CD14-positive monocyte (primary cell): ENCODE data around the gene GRID2IP. TPM values are rescaled to one million over a fixed set of nuclear protein-coding genes. Genes with fewer than 3 reads are reported as not detected.
A peak's percentile ranks its signal among the peaks of the same experiment; 100 is the strongest.

Experiments used
- DNase-seq, 3 donors: peaks; one replicate each; pipeline ENCODE4 v3.0.0-alpha.2; 2011 to 2022
- H2AFZ ChIP-seq: 2 replicates; pipeline ENCODE4 v1.6.0; 2012; ENCODE audit warnings: mild to moderate bottlenecking, low read depth, low read length, inconsistent platforms; ENCODE audit not compliant: insufficient read depth, poor library complexity, severe bottlenecking
- H3K27ac ChIP-seq, 2 donors: 1 replicate in 1 of 2; 2 replicates in 1 of 2; pipeline ENCODE4 v1.5.1; 2012 to 2013; ENCODE audit warnings: low read length in 2 of 2, control low read depth in 1 of 2, inconsistent platforms in 1 of 2, low read depth in 1 of 2, mild to moderate bottlenecking in 1 of 2
- H3K27me3 ChIP-seq, 2 donors: one replicate each; pipeline versions ENCODE4 v1.6.0 to v1.6.1; 2011 to 2013; ENCODE audit warnings: low read length in 2 of 2; ENCODE audit not compliant: control insufficient read depth in 2 of 2, insufficient read depth in 2 of 2
- H3K36me3 ChIP-seq, 2 donors: replicated peaks in 1 of 2; 1 replicate in 1 of 2; 2 replicates in 1 of 2; pipeline versions ENCODE4 v1.5.1 to v1.6.1; 2012 to 2013; ENCODE audit warnings: low read length in 2 of 2, control low read depth in 1 of 2, inconsistent platforms in 1 of 2, mild to moderate bottlenecking in 1 of 2; ENCODE audit not compliant: insufficient read depth in 2 of 2, control insufficient read depth in 1 of 2
- H3K4me1 ChIP-seq, 2 donors: 1 replicate in 1 of 2; 2 replicates in 1 of 2; pipeline versions ENCODE4 v1.5.1 to v1.6.1; 2012 to 2013; ENCODE audit warnings: low read length in 2 of 2, control low read depth in 1 of 2, inconsistent platforms in 1 of 2, mild to moderate bottlenecking in 1 of 2, moderate library complexity in 1 of 2; ENCODE audit not compliant: insufficient read depth in 2 of 2, control insufficient read depth in 1 of 2
- H3K4me2 ChIP-seq: replicated peaks from 2 replicates; pipeline ENCODE3; 2012; ENCODE audit warnings: low read length, moderate library complexity, mild to moderate bottlenecking; ENCODE audit not compliant: poor library complexity, severe bottlenecking; ENCODE audit errors: extremely low read depth
- H3K4me3 ChIP-seq, 3 experiments: fragments of 200-600 bp in 1 of 3; sonication (generic) in 1 of 3; replicated peaks in 1 of 3; 1 replicate in 2 of 3; 2 replicates in 1 of 3; pipeline ENCODE4 v1.5.1; 2011 to 2013; ENCODE audit warnings: low read length in 3 of 3, mild to moderate bottlenecking in 3 of 3, control low read depth in 2 of 3, low read depth in 2 of 3, inconsistent platforms in 1 of 3, moderate library complexity in 1 of 3
- H3K79me2 ChIP-seq: 2 replicates; pipeline ENCODE4 v1.6.0; 2012; ENCODE audit warnings: mild to moderate bottlenecking, control low read depth, inconsistent platforms, low read length, moderate library complexity; ENCODE audit not compliant: insufficient read depth
- H3K9ac ChIP-seq: 2 replicates; pipeline ENCODE4 v1.6.0; 2017; ENCODE audit warnings: low read length, mild to moderate bottlenecking; ENCODE audit not compliant: insufficient read depth, poor library complexity, severe bottlenecking
- H3K9me3 ChIP-seq, 2 donors: replicated peaks in 1 of 2; 1 replicate in 1 of 2; 2 replicates in 1 of 2; pipeline versions ENCODE4 v1.5.1 to v1.6.1; 2012 to 2013; ENCODE audit warnings: low read length in 2 of 2, control low read depth in 1 of 2; ENCODE audit not compliant: control insufficient read depth in 1 of 2, insufficient read depth in 1 of 2
- H4K20me1 ChIP-seq: 2 replicates; pipeline ENCODE4 v1.6.0; 2012; ENCODE audit warnings: mild to moderate bottlenecking, low read length, control low read depth, moderate library complexity; ENCODE audit not compliant: insufficient read depth
- H3K27ac Mint-ChIP-seq, 7 donors: one replicate each; pipeline ENCODE4 v1.8.0; 2020; ENCODE audit warnings: mild to moderate bottlenecking in 7 of 7, mixed read lengths in 7 of 7, moderate library complexity in 6 of 7, inconsistent platforms in 2 of 7
- H3K27me3 Mint-ChIP-seq, 3 donors: one replicate each; pipeline ENCODE4 v1.8.0; 2021 to 2022; ENCODE audit warnings: low read depth in 3 of 3, mild to moderate bottlenecking in 3 of 3, mixed read lengths in 3 of 3, moderate library complexity in 3 of 3, inconsistent platforms in 1 of 3
- H3K36me3 Mint-ChIP-seq, 2 donors: one replicate each; pipeline ENCODE4 v1.8.0; 2020; ENCODE audit warnings: mixed read lengths in 2 of 2, inconsistent platforms in 1 of 2, mild to moderate bottlenecking in 1 of 2
- H3K4me1 Mint-ChIP-seq: one replicate; pipeline ENCODE4 v1.8.0; 2020; ENCODE audit warnings: mild to moderate bottlenecking, mixed read lengths
- H3K4me3 Mint-ChIP-seq, 2 donors: one replicate each; pipeline ENCODE4 v1.8.0; 2020; ENCODE audit warnings: mild to moderate bottlenecking in 2 of 2, mixed read lengths in 2 of 2, moderate library complexity in 1 of 2
- H3K9me3 Mint-ChIP-seq, 7 donors: one replicate each; pipeline ENCODE4 v1.8.0; 2020 to 2022; ENCODE audit warnings: mixed read lengths in 7 of 7, mild to moderate bottlenecking in 6 of 7, moderate library complexity in 6 of 7, inconsistent platforms in 2 of 7
- WGBS: methylation state at CpG from one replicate; pipeline ENCODE4 v1.1.5; 2013; ENCODE audit warnings: missing lambda C conversion rate; ENCODE audit not compliant: insufficient coverage; 5-methylcytosine and 5-hydroxymethylcytosine counted together
- intact Hi-C, 2 donors: fragments of 100-400 bp; cut with micrococcal nuclease; formaldehyde crosslinking; loops; one replicate each; pipeline versions ENCODE4 v1.15.0 to v1.15.1; 2023
- polyA plus RNA-seq, 3 donors: library from polyadenylated mRNA; depleted of rRNA in 1 of 3; unstranded in 2 of 3; stranded (reverse) in 1 of 3; fragments of 300-500 nt in 2 of 3; fragments of >200 nt in 1 of 3; fragmentation: Illumina TruSeq in 2 of 3; gene quantifications; 1 replicate in 2 of 3; 2 replicates in 1 of 3; pipeline ENCODE4 v1.2.3, GENCODE V29; 2012 to 2021
- TF ChIP-seq, protein P1 (sequence below): fragments of 200-600 bp; IDR thresholded peaks from one replicate; pipeline ENCODE4 v1.8.0; 2022; ENCODE audit warnings: antibody characterized with exemption, mild to moderate bottlenecking

Gene GRID2IP
- polyA plus RNA-seq, 3 donors = not detected

DNA sequence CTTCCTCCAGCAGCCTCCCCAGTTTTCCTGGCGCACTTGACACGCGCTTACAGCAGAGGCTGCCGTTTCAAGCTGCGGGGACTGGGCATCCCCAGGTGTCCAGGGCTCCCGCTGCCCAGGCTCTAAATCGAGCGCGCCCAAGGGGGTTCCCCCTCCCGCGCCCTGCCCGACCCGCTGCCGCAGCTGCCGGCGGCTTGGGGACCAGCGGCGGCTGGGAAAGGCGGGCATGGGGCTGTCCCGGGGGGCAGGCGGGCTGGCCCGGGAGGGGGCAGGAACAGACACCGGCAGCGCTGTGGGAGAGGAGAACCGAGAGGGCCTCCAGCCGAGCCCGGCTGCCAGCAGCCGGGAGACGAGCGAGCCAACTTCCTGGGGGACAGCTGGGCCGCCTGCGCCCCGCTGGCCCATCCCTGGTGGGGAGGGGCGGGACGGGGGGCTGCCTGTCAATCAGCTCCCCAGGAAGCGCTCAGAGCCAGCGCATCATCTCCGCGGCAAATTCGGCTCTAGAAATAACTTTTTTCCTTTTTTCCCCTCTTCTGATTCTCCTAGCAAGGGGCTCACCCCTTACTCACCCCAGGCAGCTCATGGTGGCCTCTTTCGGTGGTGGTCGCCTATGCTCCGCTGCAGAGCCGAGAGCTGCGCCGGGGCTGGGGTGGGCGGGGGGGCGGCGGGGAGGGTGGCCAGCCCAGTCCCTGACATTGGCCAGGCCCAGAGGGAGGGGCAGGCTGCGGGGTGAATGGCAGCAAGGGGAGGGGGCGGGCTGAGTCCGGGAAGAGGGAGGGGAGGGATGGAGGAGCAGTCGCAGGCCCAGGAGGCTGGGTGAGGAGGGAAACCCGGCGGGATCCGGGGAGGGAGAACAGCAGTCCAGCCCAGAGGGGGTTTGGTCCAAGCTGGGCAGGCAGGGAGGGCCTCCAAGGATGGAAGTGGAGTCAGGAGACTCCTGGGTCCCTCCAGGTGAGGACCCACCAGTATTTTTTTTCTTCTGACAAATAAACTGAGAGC lies 14.7 kb downstream of the GRID2IP start:
- intact Hi-C loops = no loop called here
- Histone ChIP-seq H3K4me2 (peak overlapping the region; percentile 48), H3K27me3 (peaks cover 5 to 26% of the 10 kb centered on the region in 2 donors)

DNA sequence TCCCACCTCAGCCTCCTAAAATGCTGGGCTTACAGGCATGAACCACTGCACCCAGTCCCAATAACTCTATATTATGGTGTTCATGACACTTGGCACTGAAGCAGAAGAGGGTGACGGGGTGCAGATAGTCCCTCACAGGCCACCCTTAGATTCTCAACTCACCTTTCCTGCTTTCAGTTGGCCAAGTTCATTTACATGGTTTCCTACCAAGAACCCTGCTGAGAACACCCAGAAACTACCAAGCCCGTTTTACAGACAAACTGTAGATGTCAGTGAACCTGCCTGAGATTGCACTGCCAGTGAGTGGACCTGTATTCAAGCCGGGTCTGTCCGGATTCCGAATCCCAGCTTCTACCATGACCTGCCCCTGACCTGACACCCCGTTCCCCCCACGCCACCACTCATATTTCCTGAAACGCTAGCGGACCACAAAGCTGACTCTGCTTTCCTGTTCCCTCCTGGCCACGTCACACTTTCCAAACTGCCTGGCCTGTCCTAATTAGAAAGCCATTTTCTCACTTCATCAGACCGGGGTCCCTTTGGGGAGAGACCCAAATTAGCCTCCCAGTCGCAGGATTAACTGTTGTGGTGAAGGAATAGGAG lies 17.3 kb downstream of the GRID2IP start:
- H3K79me2 ChIP-seq = no peaks in the 10 kb centered on the region
- H3K36me3 Mint-ChIP-seq = no peaks in the 10 kb centered on the region
- H3K9ac ChIP-seq = no peak overlapping the region
- H4K20me1 ChIP-seq = no peaks in the 10 kb centered on the region
- H3K4me3 ChIP-seq = no peak overlapping the region
- H3K27ac ChIP-seq = no peak overlapping the region
- TF ChIP-seq, protein P1, sequence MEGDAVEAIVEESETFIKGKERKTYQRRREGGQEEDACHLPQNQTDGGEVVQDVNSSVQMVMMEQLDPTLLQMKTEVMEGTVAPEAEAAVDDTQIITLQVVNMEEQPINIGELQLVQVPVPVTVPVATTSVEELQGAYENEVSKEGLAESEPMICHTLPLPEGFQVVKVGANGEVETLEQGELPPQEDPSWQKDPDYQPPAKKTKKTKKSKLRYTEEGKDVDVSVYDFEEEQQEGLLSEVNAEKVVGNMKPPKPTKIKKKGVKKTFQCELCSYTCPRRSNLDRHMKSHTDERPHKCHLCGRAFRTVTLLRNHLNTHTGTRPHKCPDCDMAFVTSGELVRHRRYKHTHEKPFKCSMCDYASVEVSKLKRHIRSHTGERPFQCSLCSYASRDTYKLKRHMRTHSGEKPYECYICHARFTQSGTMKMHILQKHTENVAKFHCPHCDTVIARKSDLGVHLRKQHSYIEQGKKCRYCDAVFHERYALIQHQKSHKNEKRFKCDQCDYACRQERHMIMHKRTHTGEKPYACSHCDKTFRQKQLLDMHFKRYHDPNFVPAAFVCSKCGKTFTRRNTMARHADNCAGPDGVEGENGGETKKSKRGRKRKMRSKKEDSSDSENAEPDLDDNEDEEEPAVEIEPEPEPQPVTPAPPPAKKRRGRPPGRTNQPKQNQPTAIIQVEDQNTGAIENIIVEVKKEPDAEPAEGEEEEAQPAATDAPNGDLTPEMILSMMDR = no peak
- H3K9me3 Mint-ChIP-seq = peaks cover 0 to 3% (median 0%) of the 10 kb centered on the region in 7 donors
- peaks cover 15% of the 10 kb centered on the region for H3K4me1 Mint-ChIP-seq
- H3K4me3 Mint-ChIP-seq = peak overlapping the region in 1 of 2 donors; percentile 12
- 3% methylated on average over 9 of the region's 12 CpGs for WGBS
- peaks cover 62 to 82% (median 62%) of the 10 kb centered on the region in 3 donors for H3K27me3 Mint-ChIP-seq
- H3K27ac Mint-ChIP-seq = peak overlapping the region in 1 of 7 donors; percentile 34
- no peaks in the 10 kb centered on the region for H3K9me3 ChIP-seq
- intact Hi-C loops = no loop called here
- H3K36me3 ChIP-seq = no peaks in the 10 kb centered on the region
- H3K4me1 ChIP-seq = peaks cover 12 to 17% of the 10 kb centered on the region in 2 donors
- peak overlapping the region; percentile 61 for H2AFZ ChIP-seq
- peaks cover 9 to 45% of the 10 kb centered on the region in 2 donors for H3K27me3 ChIP-seq
- no peak overlapping the region for H3K4me2 ChIP-seq
- no peak for DNase-seq

More for the DNA sequence above, 14.7 kb downstream of the GRID2IP start:
- Histone ChIP-seq H3K9me3 (no peaks in the 10 kb centered on the region), H3K4me3 (no peak overlapping the region), H3K4me1 (peaks cover 6 to 7% of the 10 kb centered on the region in 2 donors), H3K27ac (no peak overlapping the region), H3K79me2 (no peaks in the 10 kb centered on the region), H2AFZ (peak overlapping the region; percentile 50), H4K20me1 (no peaks in the 10 kb centered on the region), H3K9ac (peak overlapping the region; percentile 36), H3K36me3 (no peaks in the 10 kb centered on the region)
- WGBS = under 1% methylated on average over 42 of the region's 56 CpGs
- no peak for DNase-seq
- Mint-ChIP-seq H3K9me3 (peaks cover 0 to 3% (median 0%) of the 10 kb centered on the region in 7 donors), H3K36me3 (no peaks in the 10 kb centered on the region), H3K4me1 (peaks cover 7% of the 10 kb centered on the region), H3K4me3 (peak overlapping the region in 1 of 2 donors; percentile 46), H3K27me3 (peaks cover 45 to 57% (median 46%) of the 10 kb centered on the region in 3 donors), H3K27ac (no peak overlapping the region)
- TF ChIP-seq, protein P1 = no peak
